T-helper 1 cell (primary cell): ENCODE results near the gene FCRL5.
"Not testable (repeated sequence)": the region's sequence is repeated elsewhere in the genome, so short reads cannot be mapped to it uniquely, and the experiment has no call there.

ENCODE experiments used
- DNase-seq, 5 donors: peaks; one replicate each; pipeline ENCODE4 v3.0.0-alpha.2; 2012 to 2020

The FCRL5 gene

GRCh38 chr1:157487096-157487495 lies 65.2 kb downstream of the FCRL5 start:
- no peak for DNase-seq

- not testable (repeated sequence) for DNase-seq
These were observed 65.9 kb downstream of the FCRL5 start for GRCh38 chr1:157486400-157486799.

- no peak for DNase-seq
These were observed 66.5 kb downstream of the FCRL5 start for GRCh38 chr1:157485793-157486192.

- DNase-seq: no peak
These were observed 67.7 kb downstream of the FCRL5 start for GRCh38 chr1:157484573-157484972.

- DNase-seq: no peak
These were observed 68.7 kb downstream of the FCRL5 start for GRCh38 chr1:157483635-157484034.

GRCh38 chr1:157482717-157483116 lies 69.6 kb downstream of the FCRL5 start:
- no peak for DNase-seq

GRCh38 chr1:157482174-157482573 lies 70.1 kb downstream of the FCRL5 start:
- no peak for DNase-seq

GRCh38 chr1:157478030-157478429 lies 74.3 kb downstream of the FCRL5 start:
- DNase-seq: no peak

GRCh38 chr1:157477419-157477818 lies 74.9 kb downstream of the FCRL5 start:
- DNase-seq: no peak

- DNase-seq: no peak
These were observed 79.4 kb downstream of the FCRL5 start for GRCh38 chr1:157472959-157473358.

GRCh38 chr1:157472056-157472701 lies 80.1 kb downstream of the FCRL5 start:
- no peak for DNase-seq

- no peak for DNase-seq
These were observed 80.8 kb downstream of the FCRL5 start for GRCh38 chr1:157471531-157471930.

- no peak for DNase-seq
These were observed 82.3 kb downstream of the FCRL5 start for GRCh38 chr1:157469752-157470675.

- no peak for DNase-seq
These were observed 83.0 kb downstream of the FCRL5 start for GRCh38 chr1:157469300-157469699.

GRCh38 chr1:157466011-157466410 lies 86.3 kb downstream of the FCRL5 start:
- no peak for DNase-seq
